ENCODE results near the gene KCNAB1.

The KCNAB1 gene

GRCh38 chr3:156140001-156140595, 19.7 kb downstream of the KCNAB1 start:
- DNase-seq: no peak

DNA sequence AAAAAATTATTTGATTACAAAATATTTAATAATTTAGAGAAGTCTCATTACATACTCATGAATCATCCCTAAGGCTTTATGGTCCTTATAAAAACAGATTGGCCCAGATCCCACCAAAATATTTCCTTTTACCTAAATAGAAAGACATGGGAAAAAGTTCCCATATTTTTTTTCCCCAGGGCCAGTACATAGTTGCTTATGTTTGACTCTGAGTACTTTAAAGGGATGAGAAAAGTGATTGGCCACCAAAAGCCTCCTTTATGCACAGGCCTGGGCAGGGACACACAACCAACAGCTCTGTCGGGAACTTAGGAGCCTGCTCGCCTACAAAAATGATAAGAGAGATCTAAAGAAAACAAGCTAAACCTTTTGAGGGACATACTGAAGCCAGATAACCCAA, 22.3 kb downstream of the KCNAB1 start:
- DNase-seq: no peak

DNA sequence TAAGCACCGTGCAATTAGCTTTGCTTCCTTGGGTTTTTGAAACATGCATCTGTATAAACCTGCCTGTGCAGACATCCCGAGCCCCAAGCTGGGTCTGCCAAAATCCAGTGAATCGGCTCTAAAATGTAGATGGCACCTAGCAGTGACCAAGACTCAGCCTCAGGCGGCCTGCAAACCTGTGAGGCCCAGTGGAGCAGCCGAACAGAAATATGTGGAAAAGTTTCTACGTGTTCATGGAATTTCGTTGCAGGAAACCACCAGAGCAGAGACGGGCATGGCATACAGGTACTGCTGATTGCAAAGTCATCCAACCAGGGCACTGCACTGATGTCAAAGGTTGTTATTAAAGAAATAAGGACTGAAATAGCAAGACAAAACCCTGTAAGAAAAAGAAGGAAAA, 22.8 kb downstream of the KCNAB1 start:
- DNase-seq: no peak

DNA sequence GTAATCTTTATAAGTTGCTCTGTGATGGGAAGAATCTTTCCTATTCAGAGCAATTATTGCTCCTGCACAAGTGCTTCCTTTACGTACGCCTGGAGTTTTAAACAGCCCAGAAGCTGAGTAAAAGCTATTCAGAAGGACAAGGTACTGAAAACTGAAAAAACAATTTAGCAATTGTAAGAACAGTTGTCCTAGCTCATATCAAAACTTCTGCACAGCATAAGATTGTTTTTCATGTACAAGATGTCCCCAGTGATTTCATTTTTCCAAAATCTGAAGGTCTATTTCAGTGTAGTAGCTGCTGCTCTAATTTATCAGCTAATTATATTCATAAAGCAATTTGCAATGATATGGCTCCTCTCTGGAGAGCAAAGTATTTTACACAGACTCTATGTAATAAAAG, 23.7 kb downstream of the KCNAB1 start:
- no peak for DNase-seq

DNA sequence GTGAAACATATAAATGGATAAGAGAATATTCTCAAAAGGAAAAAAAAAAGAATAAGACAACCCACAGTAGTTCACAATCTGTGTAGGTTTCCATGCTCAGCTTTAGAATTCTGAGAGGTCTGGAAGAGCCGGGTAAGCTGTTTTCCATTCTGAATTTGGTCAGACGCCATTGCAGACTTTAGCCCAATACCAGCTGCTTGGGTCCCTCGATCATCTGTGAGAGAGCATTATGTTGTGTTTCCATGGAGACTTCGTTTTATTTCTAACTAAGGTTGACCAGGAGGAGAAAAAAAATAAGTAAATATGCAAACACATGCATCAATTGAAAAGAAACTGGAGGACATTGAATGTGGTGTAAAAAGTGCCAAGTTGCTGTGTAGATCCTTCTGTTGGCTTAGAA, 25.5 kb downstream of the KCNAB1 start:
- DNase-seq: no peak

DNA sequence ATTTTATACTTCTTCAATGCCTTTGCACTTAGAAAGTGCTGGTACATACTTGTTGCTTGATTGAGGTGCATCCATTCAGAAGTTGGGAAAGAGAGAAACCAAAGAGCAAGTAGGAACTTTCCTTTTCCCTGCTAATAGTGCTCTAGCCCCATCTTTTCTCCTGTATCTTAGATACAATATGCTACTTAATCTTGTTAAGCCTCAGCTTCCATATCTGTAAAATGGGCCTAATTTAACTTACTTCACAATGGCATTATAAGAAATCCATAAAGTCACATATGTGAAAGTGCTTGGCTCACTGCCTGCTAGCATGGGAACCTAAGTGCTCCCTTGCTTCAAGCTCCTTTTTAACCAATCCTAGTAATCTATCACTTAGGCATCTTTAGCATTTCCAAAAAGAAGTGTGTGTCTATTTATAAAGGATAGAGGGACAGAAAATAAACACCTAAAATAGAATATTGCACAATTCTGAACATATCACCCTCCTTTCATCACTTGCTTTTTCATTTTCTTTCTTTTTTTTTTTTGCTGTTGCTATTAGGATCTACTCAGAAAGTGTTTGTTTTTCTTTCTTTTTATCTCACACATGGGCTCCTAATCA, 28.1 kb downstream of the KCNAB1 start:
- DNase-seq: no peak

- DNase-seq: no peak
Measured at GRCh38 chr3:156148946-156149381, 28.6 kb downstream of the KCNAB1 start.

DNA sequence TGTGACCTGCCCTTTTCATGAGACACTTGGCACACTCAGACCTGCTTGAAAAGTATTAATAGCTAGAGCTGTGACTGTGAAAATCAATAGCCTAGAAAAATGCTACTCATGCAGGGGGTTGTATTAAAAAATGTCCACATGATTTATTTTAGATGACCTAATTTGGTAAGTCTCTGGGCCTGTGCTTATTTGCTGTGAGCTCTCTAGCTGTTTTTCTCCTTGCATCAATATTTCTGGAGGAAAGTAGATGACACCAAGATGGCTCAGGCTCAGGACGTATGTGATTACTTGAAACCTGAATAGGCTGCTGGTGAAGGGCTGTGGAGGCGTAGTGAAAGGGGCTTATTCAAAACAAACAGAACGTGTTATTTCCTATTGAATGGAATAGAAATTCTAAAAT, 29.5 kb downstream of the KCNAB1 start:
- DNase-seq: no peak

DNA sequence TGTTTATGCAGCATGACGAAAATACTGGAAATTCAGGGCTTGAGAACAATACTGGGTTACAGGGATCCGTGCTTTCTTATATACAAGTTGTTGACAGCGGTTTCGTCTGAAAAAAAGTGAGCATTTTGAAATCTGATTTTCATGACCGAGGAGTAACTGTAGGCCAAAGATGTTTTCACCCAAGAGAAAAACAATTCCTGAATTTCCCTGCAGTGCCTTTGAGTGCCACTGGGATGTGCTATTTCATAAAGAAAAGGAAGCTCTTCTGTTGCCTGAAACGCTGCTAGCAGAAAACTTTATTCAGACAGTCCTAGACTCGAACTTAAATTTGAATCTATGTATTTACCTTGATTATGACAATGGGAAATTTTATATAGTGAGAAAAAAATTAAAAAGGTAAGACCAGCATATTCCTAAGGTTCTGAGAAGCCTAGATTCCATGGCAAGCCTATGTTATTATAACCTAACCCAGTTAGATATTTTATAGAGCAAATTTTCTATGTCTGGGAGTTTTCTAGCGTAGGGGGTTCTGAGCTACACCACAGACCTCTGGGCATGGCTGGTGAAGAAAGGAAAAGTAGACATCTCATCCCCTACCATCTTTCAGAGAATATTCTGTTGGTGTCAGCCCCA, 30.2 kb downstream of the KCNAB1 start:
- peak in 1 of 2 donors; percentile 10 for DNase-seq

DNA sequence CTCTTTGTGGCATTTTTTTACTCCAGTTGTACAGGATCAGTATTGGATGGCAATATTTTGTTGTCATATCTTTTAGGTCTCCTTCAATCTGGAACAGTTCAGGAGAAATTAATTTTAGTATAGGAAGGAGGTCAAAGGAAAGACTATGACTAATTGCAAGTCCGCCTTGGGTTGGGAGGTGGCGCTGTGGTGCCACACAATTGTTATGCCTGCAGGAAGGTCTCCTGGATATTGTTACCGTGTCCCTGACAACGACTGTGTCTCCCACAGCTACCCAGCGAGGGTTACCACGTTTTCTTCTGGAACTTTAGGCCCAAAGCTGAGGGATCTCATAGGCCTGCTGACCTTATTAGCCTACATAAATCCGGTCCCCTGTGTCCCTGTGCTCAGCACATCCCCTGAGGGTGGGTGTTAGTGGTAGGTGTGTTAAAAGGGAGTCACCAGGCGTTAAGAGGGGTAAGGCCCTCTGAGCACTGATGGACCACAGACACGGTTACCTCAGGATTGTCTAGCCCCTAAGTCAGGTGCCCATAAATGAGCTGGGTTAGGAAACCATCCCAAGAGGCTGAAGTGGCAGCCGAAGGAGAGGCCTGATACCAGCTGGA, 31.5 kb downstream of the KCNAB1 start:
- DNase-seq: no peak

DNA sequence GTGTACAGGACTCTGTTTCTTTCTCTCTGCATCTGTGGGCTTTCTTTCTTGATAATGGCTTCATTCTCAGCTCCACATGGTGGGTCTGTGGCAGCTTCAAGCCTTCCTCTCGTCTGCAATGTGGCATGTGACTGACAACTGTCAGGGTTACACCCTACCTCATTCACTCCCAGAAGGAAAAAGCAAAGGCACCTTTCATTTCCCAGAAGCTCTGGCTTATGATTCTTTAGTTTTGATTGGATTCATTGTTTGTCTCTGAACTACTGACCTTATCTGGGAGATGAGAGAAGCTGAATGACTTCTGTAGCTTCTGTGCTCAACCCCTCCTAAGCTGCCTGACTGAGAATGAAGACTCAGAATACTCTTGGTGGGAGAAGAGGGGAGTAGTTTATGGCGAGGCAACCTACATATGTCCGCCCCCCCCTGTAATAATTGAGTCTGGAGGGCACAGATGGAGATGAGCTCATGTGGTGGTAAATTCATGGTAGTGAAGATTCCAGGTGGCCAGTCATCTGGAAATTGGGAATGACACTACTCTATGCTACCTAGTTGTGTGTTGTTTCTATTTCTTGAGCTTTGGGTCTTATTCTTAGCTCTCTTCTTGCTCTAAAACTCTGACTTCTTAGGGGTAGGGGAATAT, 38.4 kb downstream of the KCNAB1 start:
- no peak for DNase-seq

- DNase-seq: peak in 1 of 2 donors; percentile 17
Measured at GRCh38 chr3:156160647-156161046, 40.3 kb downstream of the KCNAB1 start.

DNA sequence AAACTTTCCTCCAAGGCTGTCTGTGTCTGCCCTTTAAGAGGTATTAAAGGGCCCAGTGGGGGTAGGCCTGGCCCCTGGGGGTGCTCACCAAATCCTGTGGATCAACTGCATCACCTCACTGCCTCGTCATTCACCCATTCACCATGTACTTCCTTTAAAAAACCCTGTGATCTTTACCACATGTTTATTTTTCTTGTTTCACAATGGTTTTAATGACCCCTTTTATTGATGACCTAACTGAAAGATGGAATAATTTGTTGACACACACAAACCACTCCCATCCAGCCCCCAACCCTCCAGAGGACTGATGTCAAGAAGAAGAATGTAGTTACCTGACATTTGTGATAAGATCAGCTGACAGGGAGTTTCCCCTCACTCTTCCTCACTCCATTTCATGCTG, 40.8 kb downstream of the KCNAB1 start:
- no peak for DNase-seq

DNA sequence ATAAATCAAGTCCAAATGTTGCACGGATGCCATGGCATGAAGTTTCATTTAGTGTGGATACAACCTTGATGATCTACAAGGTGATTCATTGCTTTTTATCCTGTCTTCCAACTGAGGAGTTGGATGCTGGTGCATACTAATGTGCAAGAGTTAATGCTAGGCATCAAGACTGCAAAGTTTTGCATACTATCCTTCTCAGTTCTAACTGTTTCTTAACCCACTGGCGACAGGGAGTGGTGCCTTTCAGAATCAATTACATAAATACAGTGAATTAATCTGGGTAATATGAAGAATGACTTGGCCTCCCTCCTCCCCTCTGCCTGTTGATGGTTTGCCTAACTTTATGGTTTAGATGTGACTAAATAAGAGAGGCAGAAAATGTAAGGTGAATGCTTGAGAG, 43.5 kb downstream of the KCNAB1 start:
- no peak for DNase-seq

- DNase-seq: no peak
Measured at GRCh38 chr3:156166808-156167207, 46.4 kb downstream of the KCNAB1 start.

- no peak for DNase-seq
Measured at GRCh38 chr3:156170571-156170970, 50.2 kb downstream of the KCNAB1 start.

DNA sequence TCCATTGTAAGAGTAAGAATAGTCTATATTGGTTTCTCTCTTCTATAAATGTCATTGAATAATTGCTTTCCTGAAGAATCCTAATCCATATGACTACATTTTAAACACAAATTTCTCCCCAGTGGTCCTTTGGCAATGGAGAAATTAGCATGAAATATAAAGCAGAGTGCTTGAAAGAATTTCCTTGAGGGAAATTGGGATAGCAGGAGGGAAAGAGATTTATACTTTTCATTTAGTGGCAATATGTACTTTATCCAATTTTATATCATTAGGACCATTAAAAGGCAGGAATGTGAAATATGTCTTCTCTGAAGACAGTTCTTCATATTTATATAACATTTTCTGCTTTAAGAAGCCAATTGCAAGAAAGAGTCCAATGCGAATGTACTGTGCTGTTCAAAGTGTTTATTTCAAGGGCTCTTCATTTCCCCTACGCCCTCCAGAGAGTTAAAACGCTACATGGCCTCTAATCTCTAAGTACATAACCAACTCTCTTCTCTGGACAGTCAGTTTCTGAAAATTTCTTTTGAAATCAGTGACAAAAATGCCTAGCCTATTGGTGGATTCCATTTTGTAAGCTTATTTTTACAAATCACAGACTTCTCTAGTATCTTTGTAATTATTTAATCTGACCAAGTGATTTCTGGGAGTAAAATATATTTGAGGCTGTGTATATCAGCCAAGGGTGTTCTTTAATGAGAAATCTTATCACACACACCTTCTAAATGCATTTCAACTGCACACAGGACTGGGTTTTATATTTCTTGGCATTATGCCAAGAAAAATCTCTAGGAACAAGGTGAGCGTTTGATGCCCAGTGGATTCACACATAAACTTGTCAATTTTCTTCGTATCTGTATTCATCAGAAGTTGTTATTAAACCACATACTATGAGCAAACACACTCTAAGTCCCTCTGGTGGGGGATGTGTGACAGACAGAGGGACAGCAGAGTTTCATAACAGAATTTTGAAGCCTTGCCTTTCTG, 51.2 kb downstream of the KCNAB1 start:
- no peak for DNase-seq

GRCh38 chr3:156172536-156172935, 52.2 kb downstream of the KCNAB1 start:
- no peak for DNase-seq

- DNase-seq: no peak
Measured at GRCh38 chr3:156174229-156174847, 54.0 kb downstream of the KCNAB1 start.

GRCh38 chr3:156175570-156175969, 55.2 kb downstream of the KCNAB1 start:
- DNase-seq: no peak

- DNase-seq: no peak
Measured at GRCh38 chr3:156176048-156176447, 55.7 kb downstream of the KCNAB1 start.

DNA sequence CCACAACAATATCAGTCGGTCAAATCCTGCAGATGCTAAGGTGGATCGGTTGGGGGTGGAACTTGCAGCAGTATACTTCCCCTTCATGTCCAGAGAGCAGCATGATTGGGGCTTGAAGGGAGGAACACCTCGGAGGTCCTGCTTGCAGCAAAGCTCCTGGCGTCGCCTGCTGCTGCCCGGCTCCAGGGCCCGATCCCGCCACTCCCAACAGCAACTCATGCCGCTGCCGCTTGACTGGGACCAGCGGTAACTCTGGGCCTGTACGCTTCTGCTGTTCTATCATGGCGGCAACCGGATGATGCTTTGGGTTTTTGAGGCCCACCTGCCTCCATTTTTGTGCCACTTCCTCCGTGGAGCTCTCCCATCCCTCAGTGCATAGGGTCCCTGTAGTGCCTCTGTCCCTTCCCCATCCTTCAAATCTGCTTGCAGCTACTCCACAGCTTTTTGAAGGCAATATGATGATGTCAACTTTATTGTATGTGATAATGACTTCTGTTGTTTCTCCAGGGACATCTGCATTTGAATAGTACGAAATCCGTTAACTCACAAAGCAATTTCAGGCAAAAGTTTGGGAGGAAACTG, 56.3 kb downstream of the KCNAB1 start:
- no peak for DNase-seq

Data from bone marrow (tissue), 2 donors.